GM13977 (cell line): ENCODE data around the gene EFCAB8.

Source experiments
- DNase-seq: peaks from one replicate; pipeline ENCODE4 v3.0.0; 2012; ENCODE audit warnings: low spot score
- CTCF ChIP-seq: IDR thresholded peaks from 2 replicates; pipeline ENCODE4 v1.5.1; 2012; ENCODE audit warnings: mild to moderate bottlenecking, control low read depth; ENCODE audit not compliant: insufficient read depth; ENCODE audit errors: extremely low read depth, missing control alignments
- in situ Hi-C: fragments of 300-500 bp; cut with MboI; formaldehyde crosslinking; loops from one replicate; pipeline ENCODE4 v1.12.0; 2022; ENCODE audit warnings: low sequenced_read_pairs, low pct_unique_long_range_greater_than_20kb, mixed read lengths, inconsistent platforms; ENCODE audit not compliant: unreplicated experiment

The EFCAB8 gene

GRCh38 chr20:32983459-32984112 lies 124.9 kb downstream of the EFCAB8 start:
- no peak for TF ChIP-seq CTCF
- DNase-seq, result no peak
- in situ Hi-C loops, result no loop called here

- DNase-seq, result no peak
- TF ChIP-seq CTCF, result no peak
- in situ Hi-C loops, result no loop called here
These were observed 125.5 kb downstream of the EFCAB8 start for GRCh38 chr20:32984196-32984595.

- no peak for DNase-seq
- in situ Hi-C loops, result no loop called here
- no peak for TF ChIP-seq CTCF
These were observed 126.1 kb downstream of the EFCAB8 start for GRCh38 chr20:32984631-32985354.

GRCh38 chr20:32985596-32985995 lies 126.9 kb downstream of the EFCAB8 start:
- DNase-seq, result no peak
- TF ChIP-seq CTCF, result no peak
- in situ Hi-C loops, result no loop called here

- no peak for DNase-seq
- TF ChIP-seq CTCF, result no peak
- in situ Hi-C loops, result no loop called here
These were observed 127.7 kb downstream of the EFCAB8 start for GRCh38 chr20:32986331-32986966.

GRCh38 chr20:32987044-32987825 lies 128.5 kb downstream of the EFCAB8 start:
- DNase-seq, result no peak
- no peak for TF ChIP-seq CTCF
- in situ Hi-C loops, result no loop called here
